ENCODE results near the gene CDC42SE2.
A peak's percentile ranks its signal among the peaks of the same experiment; 100 is the strongest.

The CDC42SE2 gene, protein sequence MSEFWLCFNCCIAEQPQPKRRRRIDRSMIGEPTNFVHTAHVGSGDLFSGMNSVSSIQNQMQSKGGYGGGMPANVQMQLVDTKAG

DNA sequence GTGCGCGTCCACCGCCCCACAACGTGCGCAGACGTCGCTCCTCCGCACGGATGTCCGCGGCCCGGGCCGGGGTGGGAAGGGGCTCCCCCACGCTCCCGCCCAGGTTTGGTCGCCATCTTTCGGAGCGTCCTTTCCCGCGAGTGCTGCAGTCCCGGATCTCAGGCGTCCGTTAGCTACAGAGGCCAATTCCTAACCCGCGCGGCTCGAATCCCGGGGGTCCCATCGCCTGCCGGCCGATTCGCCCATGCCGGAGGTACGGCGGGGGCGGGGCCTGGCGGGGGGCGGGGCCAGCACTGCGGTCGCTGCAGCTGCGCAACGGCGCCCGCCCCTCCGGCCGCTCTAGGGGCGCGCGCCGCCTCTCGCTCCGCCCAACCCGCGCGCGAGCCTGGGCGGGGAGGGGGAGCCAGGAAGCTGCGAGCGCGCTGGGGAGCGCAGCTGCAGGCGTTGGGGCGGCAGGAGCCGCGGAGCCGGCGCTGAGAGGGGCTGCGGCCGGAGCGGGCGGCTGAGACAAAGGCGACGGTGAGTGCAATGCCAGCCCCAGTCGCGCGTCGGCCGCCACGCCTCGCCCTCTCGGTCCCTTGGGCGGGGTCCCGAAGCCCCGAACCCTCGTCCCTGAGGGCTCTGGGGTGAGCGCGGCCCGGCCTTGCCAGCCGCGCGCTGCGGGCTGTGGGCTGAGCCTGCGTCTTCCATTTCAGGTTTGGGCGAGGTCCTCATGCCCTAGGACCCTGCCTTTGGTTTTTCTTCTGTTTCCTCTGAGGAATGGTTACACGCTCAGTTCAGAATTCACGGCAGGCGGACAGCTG lies at the start of gene CDC42SE2:
CDC42SE2 (plus strand) TSS at position 406 of the 803 bp plus-strand sequence. CDS start 95,441 bp downstream, outside the sequence.
- peak; percentile 62 to 75 (median 73) for DNase-seq (ENCODE audit: low read depth in 3 of 3, low spot score in 1 of 3)

- no peak for DNase-seq (ENCODE audit: low read depth in 3 of 3, low spot score in 1 of 3)
These were observed 49.1 kb upstream of the CDC42SE2 start for GRCh38 chr5:131214609-131215227.

DNA sequence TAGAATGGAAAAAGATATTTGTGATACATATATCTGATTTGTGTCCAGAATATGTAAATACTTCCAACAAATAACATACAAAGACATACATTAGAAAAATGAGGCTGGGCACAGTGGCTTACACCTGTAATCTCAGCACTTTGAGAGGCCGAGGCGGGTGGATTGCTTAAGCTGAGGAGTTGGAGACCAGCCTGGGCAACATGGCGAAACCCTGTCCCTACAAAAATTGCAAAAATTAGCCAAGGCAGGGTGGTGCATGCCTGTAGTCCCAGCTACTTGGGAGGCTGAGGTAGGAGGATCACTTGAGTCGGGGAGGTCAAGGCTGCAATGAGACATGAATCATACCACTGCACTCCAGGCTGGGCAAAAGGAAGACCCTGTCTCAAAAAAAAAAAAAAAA lies 46.1 kb upstream of the CDC42SE2 start:
- DNase-seq (ENCODE audit: low read depth in 3 of 3, low spot score in 1 of 3), result no peak

- DNase-seq (ENCODE audit: low read depth in 3 of 3, low spot score in 1 of 3), result no peak
These were observed 45.5 kb upstream of the CDC42SE2 start for GRCh38 chr5:131218392-131218791.

- no peak for DNase-seq (ENCODE audit: low read depth in 3 of 3, low spot score in 1 of 3)
These were observed 43.3 kb upstream of the CDC42SE2 start for GRCh38 chr5:131220566-131220965.

DNA sequence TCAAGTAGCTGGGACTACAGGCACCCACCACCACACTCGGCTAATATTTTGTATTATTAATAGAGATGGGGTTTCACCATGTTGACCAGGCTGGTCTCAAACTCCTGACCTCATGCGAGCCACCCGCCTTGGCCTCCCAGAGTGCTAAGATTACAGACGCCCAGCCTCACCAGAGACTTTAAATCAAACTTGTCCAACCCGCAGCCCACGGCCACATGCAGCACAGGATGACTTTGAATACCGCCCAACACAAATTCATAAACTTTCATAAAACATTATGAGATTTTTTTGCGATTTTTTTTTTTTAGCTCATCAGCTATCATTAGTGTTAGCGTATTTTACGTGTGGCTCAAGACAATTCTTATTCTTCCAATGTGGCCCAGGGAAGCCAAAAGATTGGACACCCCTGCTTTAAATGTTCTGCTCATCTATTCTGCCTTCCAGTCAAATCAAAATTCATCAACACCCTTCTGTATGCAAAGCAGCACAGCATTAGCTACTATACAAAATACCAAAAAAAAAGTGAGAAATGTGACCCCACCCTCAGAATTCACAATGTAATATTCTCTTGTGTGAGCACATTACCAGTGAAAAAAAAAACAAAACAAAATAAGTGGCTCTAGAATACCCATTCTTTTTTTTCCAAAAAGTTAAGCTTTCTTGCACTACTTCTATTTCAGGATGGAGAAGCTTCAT lies 42.7 kb upstream of the CDC42SE2 start:
- DNase-seq (ENCODE audit: low read depth in 3 of 3, low spot score in 1 of 3), result no peak

GRCh38 chr5:131221888-131222287 lies 42.0 kb upstream of the CDC42SE2 start:
- no peak for DNase-seq (ENCODE audit: low read depth in 3 of 3, low spot score in 1 of 3)

DNA sequence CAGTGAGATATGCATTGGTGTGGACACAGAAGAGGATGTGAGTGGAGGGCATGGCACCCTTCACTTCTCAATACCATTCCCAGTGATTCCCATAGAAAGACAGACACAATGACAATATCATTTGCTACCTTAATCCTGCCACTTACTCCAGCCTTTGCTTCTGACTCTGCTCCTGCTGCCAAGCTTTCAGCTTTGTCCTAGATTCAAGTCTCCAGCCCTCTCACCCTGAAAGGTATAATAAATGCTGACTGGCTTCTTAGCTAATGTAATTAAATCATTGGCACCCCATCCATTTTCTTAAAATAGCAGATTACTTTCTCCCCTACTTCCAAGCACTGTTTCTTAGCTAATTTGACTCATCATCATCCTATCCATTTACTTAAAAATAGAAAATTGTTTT lies 41.1 kb upstream of the CDC42SE2 start:
- DNase-seq (ENCODE audit: low read depth in 3 of 3, low spot score in 1 of 3), result no peak

DNA sequence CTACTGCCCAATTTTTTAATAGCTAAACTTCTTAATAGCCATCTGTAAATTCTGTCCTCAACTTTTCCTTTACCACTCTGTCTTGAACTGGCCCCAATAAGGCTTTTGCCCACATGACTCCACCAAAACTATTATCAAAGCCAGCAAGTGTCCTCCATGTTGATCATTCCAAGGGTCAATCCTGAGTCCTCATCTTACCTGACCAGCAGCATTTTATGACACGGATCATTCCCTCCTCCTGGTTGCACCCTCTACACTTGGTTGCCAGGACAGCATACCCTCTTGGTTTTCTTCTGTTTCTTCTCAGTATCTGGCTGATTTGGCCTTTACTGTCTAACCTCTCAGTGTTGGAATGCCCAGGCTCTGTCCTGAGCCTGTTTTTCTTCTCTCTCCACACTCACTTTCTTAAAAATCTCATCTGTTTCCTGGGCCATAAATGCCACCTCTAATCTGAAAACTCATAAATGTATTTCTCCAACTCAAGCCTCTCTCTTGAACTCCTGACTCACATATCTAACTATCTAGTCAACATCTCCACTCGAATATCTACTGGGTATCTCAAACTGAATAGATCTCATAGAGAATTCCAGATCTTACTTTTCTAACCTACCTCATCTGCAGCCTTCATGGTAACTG lies 40.0 kb upstream of the CDC42SE2 start:
- no peak for DNase-seq (ENCODE audit: low read depth in 3 of 3, low spot score in 1 of 3)

- DNase-seq (ENCODE audit: low read depth in 3 of 3, low spot score in 1 of 3), result no peak
These were observed 39.3 kb upstream of the CDC42SE2 start for GRCh38 chr5:131224387-131225201.

GRCh38 chr5:131225282-131225974 lies 38.4 kb upstream of the CDC42SE2 start:
- DNase-seq (ENCODE audit: low read depth in 3 of 3, low spot score in 1 of 3), result no peak

- DNase-seq (ENCODE audit: low read depth in 3 of 3, low spot score in 1 of 3), result no peak
These were observed 37.0 kb upstream of the CDC42SE2 start for GRCh38 chr5:131226899-131227298.

DNA sequence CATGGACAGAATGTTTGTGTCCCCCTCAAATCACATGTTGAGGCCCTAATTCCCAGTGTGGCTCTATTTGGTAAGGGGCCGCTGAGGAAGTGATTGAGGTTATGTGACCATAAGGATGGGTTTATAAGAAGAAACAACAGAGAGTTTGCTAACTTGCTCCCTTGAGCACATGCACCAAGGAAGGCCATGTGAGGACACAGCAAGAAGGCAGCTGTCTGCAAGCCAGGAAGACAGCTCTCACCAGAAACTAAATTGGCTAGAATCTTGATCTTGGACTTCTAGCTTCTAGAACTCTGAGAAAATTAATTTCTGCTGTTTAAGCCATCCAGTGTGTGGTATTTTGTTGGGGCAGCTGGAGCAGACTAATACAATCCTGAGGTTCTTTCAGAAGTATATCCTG lies 35.2 kb upstream of the CDC42SE2 start:
- DNase-seq (ENCODE audit: low read depth in 3 of 3, low spot score in 1 of 3), result no peak

DNA sequence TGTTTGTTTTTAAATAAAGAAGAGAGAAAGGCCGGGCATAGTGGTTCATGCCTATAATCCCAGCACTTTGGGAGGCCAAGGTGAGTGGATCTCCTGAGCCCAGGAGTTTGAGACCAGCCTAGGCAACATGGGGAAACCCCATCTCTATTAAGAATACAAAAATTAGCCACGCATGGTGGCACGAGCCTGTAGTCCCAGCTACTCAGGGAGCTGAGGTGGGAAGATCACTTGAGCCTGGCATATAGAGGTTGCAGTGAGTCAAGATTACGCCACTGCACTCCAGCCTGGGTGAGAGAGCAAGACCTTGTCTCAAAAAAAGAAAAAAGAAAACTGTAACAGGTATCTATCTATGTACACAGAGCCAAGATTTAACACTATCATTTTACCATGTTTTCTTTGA lies 34.2 kb upstream of the CDC42SE2 start:
- DNase-seq (ENCODE audit: low read depth in 3 of 3, low spot score in 1 of 3), result no peak

DNA sequence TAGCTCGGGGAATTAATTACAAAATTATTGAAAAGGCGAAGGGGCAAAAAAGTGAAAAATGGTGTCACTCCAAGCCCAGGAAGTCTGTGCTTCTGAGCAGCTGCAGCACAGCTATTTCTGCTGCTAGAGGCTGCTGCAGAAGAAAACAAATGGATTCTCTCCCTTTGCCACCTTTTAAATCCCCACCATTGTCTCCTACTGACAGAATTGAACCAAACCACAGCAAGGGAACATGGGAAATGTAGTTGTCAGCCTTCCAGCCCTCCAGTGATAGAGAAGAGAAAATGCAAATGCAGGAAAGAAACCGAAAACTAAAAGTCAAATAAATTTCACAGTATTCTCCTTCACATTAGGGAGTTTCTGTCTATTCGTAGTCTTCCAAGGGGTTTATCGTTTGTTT lies 33.4 kb upstream of the CDC42SE2 start:
- no peak for DNase-seq (ENCODE audit: low read depth in 3 of 3, low spot score in 1 of 3)

GRCh38 chr5:131239686-131240085 lies 24.2 kb upstream of the CDC42SE2 start:
- DNase-seq (ENCODE audit: low read depth in 3 of 3, low spot score in 1 of 3), result no peak

GRCh38 chr5:131242728-131243255 lies 21.1 kb upstream of the CDC42SE2 start:
- no peak for DNase-seq (ENCODE audit: low read depth in 3 of 3, low spot score in 1 of 3)

GRCh38 chr5:131245312-131245711 lies 18.5 kb upstream of the CDC42SE2 start:
- no peak for DNase-seq (ENCODE audit: low read depth in 3 of 3, low spot score in 1 of 3)

GRCh38 chr5:131245948-131246347 lies 17.9 kb upstream of the CDC42SE2 start:
- DNase-seq (ENCODE audit: low read depth in 3 of 3, low spot score in 1 of 3), result no peak

DNA sequence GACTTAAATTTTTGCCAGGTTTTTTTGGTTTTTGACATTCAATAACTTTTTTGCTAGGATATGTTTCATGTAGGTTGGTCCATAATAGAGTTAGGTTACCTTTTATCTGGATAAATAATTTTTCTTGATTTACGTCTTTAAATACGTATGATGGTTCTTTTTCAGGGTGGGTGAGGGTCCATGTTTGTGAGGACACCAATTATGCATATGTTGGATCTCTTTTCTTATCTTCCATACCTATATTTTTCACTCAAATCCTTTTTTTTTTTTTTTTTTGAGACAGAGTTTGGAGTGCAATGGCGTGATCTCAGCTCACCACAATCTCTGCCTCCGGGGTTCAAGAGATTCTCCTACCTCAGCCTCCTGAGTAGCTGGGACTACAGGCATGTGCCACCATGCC lies 17.3 kb upstream of the CDC42SE2 start:
- DNase-seq (ENCODE audit: low read depth in 3 of 3, low spot score in 1 of 3), result no peak

Data from stimulated activated CD4-positive, alpha-beta T cell treated with anti-CD3 and anti-CD28 coated beads, TNF-alpha, amount 100 ng/mL, for 1 hour (primary cell).